ENCODE results near the gene BTBD2.

Gene BTBD2

DNA sequence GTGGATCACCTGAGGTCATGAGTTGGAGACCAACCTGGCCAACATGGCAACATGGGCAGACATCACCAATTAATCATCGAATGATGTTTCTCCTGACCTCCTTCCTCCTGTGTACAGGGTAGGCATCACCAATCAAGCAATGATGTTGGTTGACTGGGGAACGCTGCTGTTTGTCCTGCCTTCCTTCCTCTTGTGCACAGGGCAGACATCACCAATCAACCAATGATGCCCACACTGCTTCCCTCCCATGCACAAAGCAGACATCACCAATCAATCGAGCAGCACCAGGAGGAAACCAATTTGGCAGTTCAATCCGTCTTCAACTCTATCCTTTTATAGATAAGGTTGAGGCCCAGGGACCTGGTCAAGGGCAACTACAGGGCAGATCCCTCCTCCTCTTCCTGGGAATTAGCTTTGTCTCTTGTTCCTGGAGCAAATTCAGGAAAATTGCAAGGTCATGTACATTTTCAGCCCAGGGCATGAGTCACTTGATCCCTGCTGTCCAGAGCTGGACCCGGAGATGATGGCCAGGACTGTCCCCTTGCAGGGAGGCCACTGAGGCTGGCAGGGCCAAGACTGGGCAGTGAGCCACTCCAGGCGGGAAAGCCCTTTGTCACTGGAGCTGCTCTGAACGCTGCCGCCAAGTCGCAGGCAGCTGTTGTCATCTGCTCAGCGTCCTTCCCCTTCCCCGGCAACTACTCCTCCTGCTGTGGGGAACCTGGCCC is 79.9 kb downstream of the BTBD2 start:
- no peak overlapping the region for H3K27ac ChIP-seq

More for the DNA sequence above, 79.9 kb downstream of the BTBD2 start:
- H3K9ac ChIP-seq, result no peak overlapping the region
- H3K9me3 ChIP-seq, result peaks cover 30% of the 10 kb centered on the region
- no peak for TF ChIP-seq Cebpa-rat (IDR thresholded peaks at IDR 0.05)
- H3K27me3 ChIP-seq, result no peaks in the 10 kb centered on the region
- no peaks in the 10 kb centered on the region for H4K20me1 ChIP-seq
- H3K4me3 ChIP-seq, result no peak overlapping the region
- H3K4me1 ChIP-seq, result peaks cover 33% of the 10 kb centered on the region
- no peak overlapping the region for H3K4me2 ChIP-seq
- 0 out of 2 replicates have a peak, but pooled peaks cover 3% of the 10 kb centered on the region for H3K36me3 ChIP-seq

All from BLaER1 (cell line).